ENCODE results near the gene ZNF575. TPM values are rescaled to one million over a fixed set of nuclear protein-coding genes. Genes with fewer than 3 reads are reported as not detected.
A peak's percentile ranks its signal among the peaks of the same experiment; 100 is the strongest.
"Not testable (repeated sequence)": the region's sequence is repeated elsewhere in the genome, so short reads cannot be mapped to it uniquely, and the experiment has no call there.

The ZNF575 gene
- total RNA-seq, 2 experiments from 2014 or later: 2.9 to 3.7 TPM

DNA sequence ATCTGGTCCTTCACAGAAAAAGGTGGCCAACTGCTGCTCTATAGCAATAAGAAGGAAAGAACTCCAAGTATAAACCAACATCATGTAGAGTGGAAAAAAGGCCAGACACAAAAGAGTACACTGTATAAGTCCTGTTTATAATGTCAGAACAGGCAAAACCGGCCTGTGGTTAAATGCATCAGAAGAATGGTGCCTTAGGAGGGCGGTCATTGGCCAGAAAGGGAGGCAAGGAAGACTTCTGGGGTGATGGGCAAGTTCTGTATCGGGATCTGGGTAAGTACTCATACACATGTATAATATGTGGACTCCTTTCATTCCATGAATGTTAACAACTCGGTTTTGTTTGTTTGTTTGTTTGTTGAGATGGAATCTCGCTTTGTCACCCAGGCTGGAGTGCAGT lies 10.1 kb upstream of the ZNF575 start:
- no peaks in the 10 kb centered on the region for H3K27me3 Mint-ChIP-seq
- H3K27ac Mint-ChIP-seq: no peak overlapping the region
- H3K9me3 Mint-ChIP-seq (ENCODE audit: low read depth): no peaks in the 10 kb centered on the region
- H3K36me3 Mint-ChIP-seq: peaks cover 10% of the 10 kb centered on the region
- ATAC-seq (no peak), DNase-seq (no peak)
- H3K4me1 Mint-ChIP-seq: peaks cover 24% of the 10 kb centered on the region
- CTCF ChIA-PET: interaction anchor here (1.3 to 13.4 kb wide), 3 partner anchors 10 to 78 kb away, joined by 4 to 274 read pairs (median 111); partner anchors contain the start of genes IRGQ, ZNF575 and ZNF576
- no peak overlapping the region for H3K4me3 Mint-ChIP-seq

DNA sequence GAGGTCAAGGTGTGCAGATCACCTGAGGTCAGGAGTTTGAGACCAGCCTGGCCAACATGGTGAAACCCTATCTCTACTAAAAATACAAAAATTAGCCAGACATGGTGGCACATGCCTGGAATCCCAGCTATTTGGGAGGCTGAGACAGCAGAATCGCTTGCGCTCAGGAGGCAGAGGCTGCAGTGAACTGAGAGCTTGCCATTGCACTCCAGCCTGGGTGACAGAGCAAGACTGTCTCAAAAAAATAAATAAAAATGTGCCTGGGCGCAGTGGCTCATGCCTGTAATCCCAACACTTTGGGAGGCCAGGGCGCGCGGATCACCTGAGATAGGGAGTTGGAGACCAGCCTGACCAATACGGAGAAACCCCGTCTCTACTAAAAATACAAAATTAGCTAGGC lies 9.3 kb upstream of the ZNF575 start:
- ATAC-seq: not testable (repeated sequence)
- CTCF ChIA-PET: interaction anchor here (1.3 to 13.4 kb wide), 3 partner anchors 9 to 78 kb away, joined by 4 to 274 read pairs (median 111); partner anchors contain the start of genes IRGQ, ZNF575 and ZNF576

DNA sequence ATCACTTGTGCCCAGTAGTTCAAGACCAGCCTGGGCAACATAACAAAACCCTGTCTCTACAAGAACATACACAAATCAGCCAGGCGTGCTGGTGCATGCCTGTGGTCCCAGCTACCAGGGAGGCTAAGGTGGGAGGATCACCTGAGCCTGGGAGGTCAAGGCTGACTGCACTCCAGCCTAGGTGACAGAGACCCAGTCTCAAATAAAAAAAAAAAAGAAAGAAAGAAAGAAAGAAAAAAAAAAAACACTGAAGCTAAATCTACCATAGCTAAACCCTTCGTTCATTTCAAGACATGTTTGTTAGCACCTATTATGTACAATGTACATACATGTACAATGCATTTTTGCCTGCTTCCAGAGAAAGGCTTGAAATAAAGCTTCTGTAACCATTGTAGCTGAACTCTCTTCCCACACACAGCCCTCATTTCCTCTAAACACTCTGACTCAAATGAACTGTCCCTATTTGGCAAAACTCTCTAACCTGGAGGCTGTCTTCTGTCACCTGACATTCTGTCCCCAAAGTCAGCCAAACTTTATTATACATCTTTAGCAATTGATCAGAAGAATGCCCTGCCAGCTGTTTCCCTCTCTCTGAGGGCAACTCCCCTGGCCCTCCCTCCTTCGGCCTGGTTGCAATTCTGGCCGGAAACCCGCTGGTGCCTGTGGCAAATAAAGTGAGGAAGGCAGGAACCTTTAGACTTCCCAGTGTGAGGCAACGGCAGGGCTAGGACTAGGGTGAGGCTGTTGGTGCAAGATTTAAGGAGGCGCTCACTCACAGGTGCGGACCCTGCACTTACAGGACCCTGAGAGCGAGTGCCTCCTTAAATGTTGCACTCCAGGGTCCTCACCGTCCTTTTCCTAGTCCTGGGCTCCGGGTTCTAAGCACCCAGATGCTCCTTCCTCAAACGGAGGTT lies 7.8 kb upstream of the ZNF575 start:
- no peaks in the 10 kb centered on the region for H3K27me3 Mint-ChIP-seq
- peak overlapping the region; percentile 80 for H3K27ac Mint-ChIP-seq
- ATAC-seq (peak; percentile 40), DNase-seq (peak; percentile 53)
- H3K9me3 Mint-ChIP-seq (ENCODE audit: low read depth): no peaks in the 10 kb centered on the region
- H3K36me3 Mint-ChIP-seq: peaks cover 8% of the 10 kb centered on the region
- H3K4me3 Mint-ChIP-seq: peak overlapping the region; percentile 89
- CTCF ChIA-PET: interaction anchor here (1.0 to 13.4 kb wide), 9 partner anchors 15 to 241 kb away, joined by 3 to 274 read pairs (median 6); partner anchors contain the start of genes IRGQ and ZNF576
- H3K4me1 Mint-ChIP-seq: peaks cover 21% of the 10 kb centered on the region

More for the DNA sequence above, 9.3 kb upstream of the ZNF575 start:
- H3K4me1 Mint-ChIP-seq: peaks cover 26% of the 10 kb centered on the region
- H3K27ac Mint-ChIP-seq; H3K9me3 Mint-ChIP-seq (ENCODE audit: low read depth); H3K36me3 Mint-ChIP-seq; DNase-seq; H3K27me3 Mint-ChIP-seq; H3K4me3 Mint-ChIP-seq: not testable (repeated sequence)

DNA sequence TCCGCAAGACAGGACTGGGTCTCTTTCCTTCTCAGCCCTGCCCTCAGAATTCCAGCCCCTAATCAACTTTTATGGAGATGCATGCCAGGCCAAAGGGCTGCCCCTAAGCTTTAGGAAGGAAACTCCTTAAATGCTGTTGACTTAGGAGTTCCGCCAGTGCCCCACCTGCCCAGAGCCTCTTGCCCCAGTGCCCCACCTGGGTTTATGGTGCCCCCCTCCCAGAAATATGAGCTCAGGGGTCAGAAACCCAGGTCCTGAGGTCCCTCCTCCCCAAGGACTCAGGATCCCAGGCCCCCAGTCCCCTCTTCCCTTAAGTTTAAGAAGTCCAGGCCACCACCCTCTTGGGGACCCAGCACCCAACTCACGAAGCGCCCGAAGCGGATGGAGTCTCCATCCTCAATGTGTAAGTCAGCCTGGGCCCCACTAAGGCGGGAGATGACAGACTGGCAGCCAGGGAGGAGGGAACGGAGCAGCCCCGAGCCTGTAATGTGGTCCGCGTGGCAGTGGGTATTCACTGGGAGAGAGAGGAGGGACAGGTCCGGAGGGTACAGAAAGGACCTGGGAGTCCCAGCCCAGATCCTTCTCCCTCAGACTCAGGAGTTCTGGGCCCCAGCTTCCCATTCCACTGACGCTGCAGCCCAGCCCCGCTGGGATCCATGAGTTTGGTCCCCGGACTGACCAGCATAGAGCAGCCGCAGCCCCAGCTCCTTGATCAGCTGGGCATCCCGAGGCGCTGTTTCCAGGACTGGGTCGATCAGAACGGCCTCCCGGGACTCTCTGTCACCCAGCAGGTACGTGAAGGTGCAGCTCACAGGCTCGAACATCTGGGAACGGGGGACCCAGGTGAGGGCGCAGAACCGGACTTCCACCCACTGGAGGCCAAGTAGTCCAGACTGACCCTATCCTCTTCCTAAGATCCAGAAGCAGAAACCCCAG lies 6.9 kb upstream of the ZNF575 start:
- H3K36me3 Mint-ChIP-seq: peaks cover 8% of the 10 kb centered on the region
- DNase-seq (peak; percentile 50), ATAC-seq (peak; percentile 8)
- H3K27me3 Mint-ChIP-seq: no peaks in the 10 kb centered on the region
- H3K27ac Mint-ChIP-seq: peak overlapping the region; percentile 80
- peaks cover 21% of the 10 kb centered on the region for H3K4me1 Mint-ChIP-seq
- H3K4me3 Mint-ChIP-seq: peak overlapping the region; percentile 89
- CTCF ChIA-PET: interaction anchor here (1.0 to 13.4 kb wide), 4 partner anchors 29 to 240 kb away, joined by 3 to 274 read pairs (median 62); partner anchors contain the start of genes IRGQ and ZNF576
- H3K9me3 Mint-ChIP-seq (ENCODE audit: low read depth): no peaks in the 10 kb centered on the region

DNA sequence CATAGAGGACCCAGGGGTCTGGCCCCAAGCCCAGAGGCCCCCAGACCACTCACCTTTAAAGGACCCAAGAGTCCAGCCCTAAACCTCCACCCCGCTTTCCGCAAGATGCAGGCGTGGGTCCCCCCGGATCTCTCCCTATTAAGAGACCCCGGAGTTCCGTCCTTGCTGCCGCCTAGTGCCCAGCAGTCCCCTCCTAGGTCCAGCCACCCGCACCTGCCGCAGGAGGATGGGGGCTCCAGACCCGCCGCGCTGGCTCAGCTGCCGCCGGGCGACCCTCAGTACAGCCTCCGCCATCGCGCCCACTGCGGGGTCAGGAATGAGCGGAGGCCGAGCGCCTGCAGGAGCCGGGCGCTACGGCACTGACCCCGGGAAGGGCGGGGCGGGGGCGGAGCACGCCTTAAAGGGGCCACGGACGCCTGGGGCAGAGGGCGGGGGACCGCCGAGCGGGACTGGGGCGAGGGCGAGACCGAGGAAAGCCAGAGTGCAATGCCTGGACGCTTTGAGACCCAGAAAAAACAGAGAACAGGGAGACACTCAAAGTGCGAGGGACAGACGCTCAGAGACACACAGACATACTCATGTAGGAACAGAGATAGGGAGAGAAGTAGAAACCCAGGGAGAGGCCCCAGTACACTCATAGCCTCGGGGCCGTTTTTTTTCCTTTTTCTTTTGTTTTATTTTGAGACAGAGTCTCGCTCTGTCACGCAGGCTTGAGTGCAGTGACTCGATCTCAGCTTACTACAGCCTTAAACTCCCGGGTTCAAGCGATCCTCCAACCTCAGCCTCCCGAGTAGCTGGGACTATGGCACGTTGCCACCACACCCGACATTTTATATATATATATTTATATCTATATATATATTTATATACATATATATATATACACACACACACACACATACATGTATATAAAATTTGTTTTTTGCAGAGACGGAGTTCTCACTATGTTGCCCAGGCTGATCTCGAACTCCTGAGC lies 5.8 kb upstream of the ZNF575 start, which contains the start of gene ETHE1:
Gene ETHE1, minus strand, starts transcription at position 318 of the 976 bp plus-strand sequence. Its CDS starts 24 bp downstream, at position 294.
- peak within 1 kb of the TSS; percentile 89 for H3K4me3 Mint-ChIP-seq
- peak; percentile 96 for ATAC-seq
- H3K27ac Mint-ChIP-seq: peak within 1 kb of the TSS; percentile 93

DNA sequence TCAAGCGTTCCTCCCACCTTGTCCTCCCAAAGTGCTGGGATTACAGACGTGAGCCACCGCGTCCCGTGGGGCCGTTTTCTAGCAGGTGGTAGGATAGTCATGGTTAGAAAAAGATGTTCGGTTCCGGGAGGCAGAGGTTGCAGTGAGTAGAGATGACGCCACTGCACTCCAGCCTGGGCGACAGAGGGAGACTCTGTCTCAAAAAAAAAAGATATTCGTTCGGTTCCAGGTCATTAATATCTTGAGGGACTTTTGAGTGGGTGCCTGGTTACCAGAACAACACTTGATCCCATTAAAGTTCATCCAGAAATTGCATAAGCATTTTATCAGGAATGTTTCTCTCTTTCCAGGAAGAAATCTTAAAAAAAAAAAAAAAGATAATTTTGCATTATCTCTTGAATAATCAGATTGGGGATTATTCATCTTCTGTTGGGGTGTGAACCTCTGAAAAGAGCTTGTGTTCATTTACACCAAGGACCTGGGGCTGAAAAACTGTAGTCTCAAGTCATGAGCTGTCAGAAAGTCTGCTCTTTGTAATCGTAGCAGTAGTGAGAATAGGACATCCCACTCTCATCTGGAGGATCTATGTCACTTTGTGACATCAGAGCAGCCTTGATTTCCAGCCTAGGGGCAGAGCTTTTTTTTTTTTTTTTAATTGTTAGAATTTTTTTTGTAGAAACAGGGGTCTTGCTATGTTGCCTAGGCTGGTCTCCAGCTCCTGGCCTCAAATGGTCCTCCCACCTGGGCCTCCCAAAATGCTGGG lies 4.9 kb upstream of the ZNF575 start:
- peaks cover 4% of the 10 kb centered on the region for H3K36me3 Mint-ChIP-seq
- peak overlapping the region; percentile 46 for H3K4me3 Mint-ChIP-seq
- ATAC-seq (no peak), DNase-seq (no peak)
- H3K27ac Mint-ChIP-seq: peak overlapping the region; percentile 46
- no peaks in the 10 kb centered on the region for H3K27me3 Mint-ChIP-seq
- peaks cover 31% of the 10 kb centered on the region for H3K4me1 Mint-ChIP-seq
- H3K9me3 Mint-ChIP-seq (ENCODE audit: low read depth): no peaks in the 10 kb centered on the region
- CTCF ChIA-PET: interaction anchor here (0.8 to 13.4 kb wide), 10 partner anchors 9 to 99 kb away, joined by 3 to 111 read pairs (median 4); partner anchors contain the start of genes IRGQ and ZNF576

More for the DNA sequence above, 5.8 kb upstream of the ZNF575 start, which contains the start of gene ETHE1:
- no peaks in the 10 kb centered on the region for H3K9me3 Mint-ChIP-seq (ENCODE audit: low read depth)
- DNase-seq: peak; percentile 88
- peaks cover 6% of the 10 kb centered on the region for H3K36me3 Mint-ChIP-seq
- CTCF ChIA-PET: interaction anchor here (1.0 to 13.4 kb wide), 8 partner anchors 8 to 98 kb away, joined by 3 to 274 read pairs (median 6); partner anchors contain the start of genes IRGQ and ZNF576
- H3K27me3 Mint-ChIP-seq: no peaks in the 10 kb centered on the region
- H3K4me1 Mint-ChIP-seq: peaks cover 24% of the 10 kb centered on the region

DNA sequence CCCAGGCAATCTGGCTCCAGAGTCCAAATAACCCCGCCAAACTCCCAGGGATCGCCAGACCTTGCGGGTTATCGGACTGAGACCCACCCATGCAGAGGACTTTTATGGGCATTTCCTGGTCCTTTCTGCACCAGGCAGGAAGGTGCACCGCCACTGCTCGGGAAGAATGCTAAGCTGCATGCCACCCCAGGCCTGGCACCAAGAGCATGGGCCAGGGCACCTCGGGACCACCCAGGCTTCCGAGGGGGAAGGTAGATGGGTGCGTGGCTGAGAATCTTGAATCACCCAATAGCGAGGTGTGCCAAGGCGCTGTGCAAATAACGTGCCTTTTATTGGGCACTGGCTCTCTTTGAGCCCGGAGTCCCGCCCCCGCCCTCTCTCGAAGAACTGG lies 422 bp upstream of the ZNF575 start:
- peaks cover 6% of the 10 kb centered on the region for H3K36me3 Mint-ChIP-seq
- peaks cover 23% of the 10 kb centered on the region for H3K4me1 Mint-ChIP-seq
- H3K9me3 Mint-ChIP-seq (ENCODE audit: low read depth): no peaks in the 10 kb centered on the region
- ATAC-seq (peak; percentile 29), DNase-seq (peak; percentile 82)
- H3K4me3 Mint-ChIP-seq: peak overlapping the region; percentile 94
- H3K27ac Mint-ChIP-seq: peak overlapping the region; percentile 98
- CTCF ChIA-PET: interaction anchor here (0.7 to 8.7 kb wide), 10 partner anchors 9 to 100 kb away, joined by 3 to 87 read pairs (median 5); partner anchors contain the start of genes IRGQ, PINLYP, XRCC1 and ZNF576
- no peaks in the 10 kb centered on the region for H3K27me3 Mint-ChIP-seq

DNA sequence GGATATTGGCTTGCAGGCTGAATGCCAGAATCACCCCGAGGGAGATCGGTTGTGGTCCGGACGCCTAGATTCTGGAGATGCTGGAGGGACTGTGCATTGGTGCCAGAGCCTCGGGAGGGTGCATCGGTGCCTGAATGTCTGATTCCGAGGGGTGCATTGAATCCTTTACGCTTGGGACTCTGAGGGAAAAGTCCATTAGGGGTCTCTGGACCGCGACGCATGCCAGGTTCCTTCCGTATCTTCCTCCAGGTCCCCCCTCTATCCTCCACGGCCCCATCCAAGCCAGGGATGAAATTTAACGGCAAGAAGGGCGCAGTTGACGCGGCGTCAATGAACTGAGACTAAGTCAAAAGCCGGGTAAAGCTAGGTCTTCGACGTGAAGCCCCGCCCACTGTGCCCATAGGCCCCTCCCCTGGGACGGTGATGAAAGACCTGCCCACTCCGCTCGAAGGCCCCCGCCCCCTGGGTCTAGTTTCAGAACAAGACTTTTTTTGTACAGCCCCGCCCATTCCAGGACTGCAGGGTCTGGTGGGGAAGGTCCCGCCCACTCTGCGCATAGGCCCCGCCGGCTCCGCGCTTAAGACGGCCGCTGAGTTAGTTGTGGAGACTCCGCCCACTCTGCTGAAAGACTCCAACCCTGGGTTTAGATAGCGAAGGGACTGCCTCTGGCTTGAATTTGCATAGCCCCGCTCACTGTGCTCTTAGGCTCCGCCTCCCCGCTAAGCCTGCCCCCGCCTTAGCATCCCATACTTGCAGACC lies 737 bp downstream of the ZNF575 start:
- ATAC-seq (peak; percentile 78), DNase-seq (peak; percentile 99)
- Mint-ChIP-seq H3K27me3 (no peaks in the 10 kb centered on the region), H3K36me3 (peaks cover 13% of the 10 kb centered on the region), H3K4me3 (peak overlapping the region; percentile 94), H3K4me1 (peaks cover 17% of the 10 kb centered on the region), H3K9me3 (ENCODE audit: low read depth) (peaks cover 2% of the 10 kb centered on the region), H3K27ac (peak overlapping the region; percentile 98)
- CTCF ChIA-PET: interaction anchor here (0.8 to 8.7 kb wide), 9 partner anchors 10 to 101 kb away, joined by 3 to 87 read pairs (median 5); partner anchors contain the start of genes IRGQ and ZNF576

DNA sequence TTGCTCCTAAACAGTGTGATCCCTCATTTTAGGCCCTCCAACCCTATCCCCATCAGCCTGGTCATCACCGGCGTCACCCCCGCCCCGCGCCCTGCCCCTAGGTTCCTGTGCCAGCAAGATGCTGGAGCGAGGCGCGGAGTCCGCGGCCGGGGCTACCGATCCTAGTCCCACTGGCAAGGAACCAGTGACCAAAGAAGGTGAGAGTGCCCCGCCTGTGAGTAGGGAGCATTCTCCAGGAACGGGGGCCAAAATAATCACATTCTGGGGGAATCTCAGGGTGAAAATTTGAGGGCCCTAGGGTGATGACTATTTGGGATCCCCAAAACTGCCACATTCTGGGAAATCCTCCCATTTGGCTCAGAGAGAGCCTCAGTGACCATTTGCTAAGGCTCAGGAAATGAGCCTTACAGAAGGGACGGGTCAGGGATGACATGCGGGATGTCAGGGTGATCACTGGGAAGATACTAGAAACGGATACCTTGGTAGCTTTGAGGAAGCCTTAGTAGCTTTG lies 1.4 kb downstream of the ZNF575 start:
- Mint-ChIP-seq H3K27me3 (no peaks in the 10 kb centered on the region), H3K36me3 (peaks cover 19% of the 10 kb centered on the region), H3K4me1 (peaks cover 17% of the 10 kb centered on the region), H3K27ac (peak overlapping the region; percentile 98), H3K9me3 (ENCODE audit: low read depth) (peaks cover 5% of the 10 kb centered on the region), H3K4me3 (peak overlapping the region; percentile 94)
- CTCF ChIA-PET: interaction anchor here (0.8 to 8.7 kb wide), 8 partner anchors 10 to 95 kb away, joined by 5 to 87 read pairs (median 6); partner anchors contain the start of genes IRGQ and ZNF576
- DNase-seq (no peak), ATAC-seq (no peak)
